GM12892 (cell line): ENCODE measurements around the gene SLCO2A1.

Experiments
- POLR2A ChIP-seq: IDR thresholded peaks from 2 replicates; pipeline ENCODE4 v1.6.1; 2011; ENCODE audit warnings: low read depth, low read length, control low read depth
- POLR2AphosphoS5 ChIP-seq: IDR thresholded peaks from 2 replicates; pipeline ENCODE4 v1.6.1; 2011; ENCODE audit warnings: low read depth, low read length, control low read depth
- TAF1 ChIP-seq: IDR thresholded peaks from 2 replicates; pipeline ENCODE4 v1.6.1; 2011; ENCODE audit warnings: low read depth, mild to moderate bottlenecking, control low read depth, low read length, borderline replicate concordance

GRCh38 chr3:134076851-134077250 lies 47.1 kb upstream of the SLCO2A1 start:
- TF ChIP-seq POLR2AphosphoS5: no peak
- no peak for TF ChIP-seq TAF1
- TF ChIP-seq POLR2A: no peak
